ENCODE data around the gene LRCH1. TPM values are rescaled to one million over a fixed set of nuclear protein-coding genes. Genes with fewer than 3 reads are reported as not detected.

LRCH1 gene
- total and polyA plus RNA-seq, 2 experiments from 2014 or later: 3.9 to 9.2 TPM

DNA sequence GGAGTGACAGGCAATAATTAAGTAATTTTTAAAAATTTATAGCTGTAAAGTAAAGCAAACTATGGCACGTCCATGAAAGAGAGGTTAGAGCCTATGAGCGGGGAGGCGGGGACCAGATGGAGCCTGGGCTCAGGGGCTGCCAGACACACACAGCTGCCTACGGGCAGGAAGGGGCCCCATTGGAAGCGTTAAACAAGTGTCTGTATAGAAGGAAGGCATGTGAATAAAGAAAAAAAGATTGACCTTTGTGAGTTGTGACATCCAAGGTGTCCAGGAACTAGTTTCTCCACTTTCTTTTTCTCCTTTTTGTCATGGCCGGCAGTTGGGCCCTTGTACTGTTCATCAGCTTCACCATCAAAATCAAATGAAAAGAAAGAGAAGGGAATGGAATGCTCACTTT, 56.8 kb downstream of the LRCH1 start:
- Histone ChIP-seq H3K4me3 (no peak overlapping the region), H3K27me3 (ENCODE audit: insufficient read depth) (no peaks in the 10 kb centered on the region), H2AFZ (no peak overlapping the region), H4K20me1 (replicated peaks; ENCODE audit: insufficient read depth) (peaks cover 4% of the 10 kb centered on the region; the same call in 1 of the 2 replicates), H3K36me3 (ENCODE audit: insufficient read depth) (no peaks in the 10 kb centered on the region), H3K4me1 (ENCODE audit: insufficient read depth) (peaks cover 17% of the 10 kb centered on the region), H3K79me2 (replicated peaks; ENCODE audit: insufficient read depth) (peaks cover 51% of the 10 kb centered on the region), H3F3A (replicated peaks; ENCODE audit: low read depth) (no peaks in the 10 kb centered on the region), H3K27ac (ENCODE audit: low read depth) (no peak overlapping the region), H3K4me2 (no peak overlapping the region), H3K9me2 (ENCODE audit: insufficient read depth) (no peaks in the 10 kb centered on the region)
- peaks cover 37% of the 10 kb centered on the region for H3K4me1 Mint-ChIP-seq
- no peaks in the 10 kb centered on the region for H3K36me3 Mint-ChIP-seq (ENCODE audit: low read depth)
- DNase-seq (ENCODE audit: low spot score): no peak
- H3K4me3 Mint-ChIP-seq: no peak overlapping the region
- H3K9me3 Mint-ChIP-seq: no peaks in the 10 kb centered on the region
- TF ChIP-seq, protein P1, sequence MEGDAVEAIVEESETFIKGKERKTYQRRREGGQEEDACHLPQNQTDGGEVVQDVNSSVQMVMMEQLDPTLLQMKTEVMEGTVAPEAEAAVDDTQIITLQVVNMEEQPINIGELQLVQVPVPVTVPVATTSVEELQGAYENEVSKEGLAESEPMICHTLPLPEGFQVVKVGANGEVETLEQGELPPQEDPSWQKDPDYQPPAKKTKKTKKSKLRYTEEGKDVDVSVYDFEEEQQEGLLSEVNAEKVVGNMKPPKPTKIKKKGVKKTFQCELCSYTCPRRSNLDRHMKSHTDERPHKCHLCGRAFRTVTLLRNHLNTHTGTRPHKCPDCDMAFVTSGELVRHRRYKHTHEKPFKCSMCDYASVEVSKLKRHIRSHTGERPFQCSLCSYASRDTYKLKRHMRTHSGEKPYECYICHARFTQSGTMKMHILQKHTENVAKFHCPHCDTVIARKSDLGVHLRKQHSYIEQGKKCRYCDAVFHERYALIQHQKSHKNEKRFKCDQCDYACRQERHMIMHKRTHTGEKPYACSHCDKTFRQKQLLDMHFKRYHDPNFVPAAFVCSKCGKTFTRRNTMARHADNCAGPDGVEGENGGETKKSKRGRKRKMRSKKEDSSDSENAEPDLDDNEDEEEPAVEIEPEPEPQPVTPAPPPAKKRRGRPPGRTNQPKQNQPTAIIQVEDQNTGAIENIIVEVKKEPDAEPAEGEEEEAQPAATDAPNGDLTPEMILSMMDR (conservative IDR thresholded peaks at IDR 0.05; ENCODE audit: low read depth in 2 of 2): no peak
- TF ChIP-seq POLR2AphosphoS5 (IDR thresholded peaks at IDR 0.05; ENCODE audit: low read depth) (no peak), ZNF114 (CRISPR knock-in tag; IDR thresholded peaks at IDR 0.05) (no peak), EZH2 (IDR thresholded peaks at IDR 0.05; ENCODE audit: low read depth, unreplicated experiment) (no peak), ZNF331 (CRISPR knock-in tag; IDR thresholded peaks at IDR 0.05; ENCODE audit: low read depth) (no peak), STAT1 (IDR thresholded peaks at IDR 0.05; ENCODE audit: unreplicated experiment) (no peak), NANOG (IDR thresholded peaks at IDR 0.05; ENCODE audit: borderline replicate concordance) (no peak), JUNB (IDR thresholded peaks at IDR 0.05; ENCODE audit: unreplicated experiment) (no peak), CREB1 (CRISPR knock-in tag; IDR thresholded peaks at IDR 0.05; ENCODE audit: low read depth) (no peak), EZH2phosphoT487 (IDR thresholded peaks at IDR 0.05; ENCODE audit: unreplicated experiment) (no peak)
- TF ChIP-seq, protein P2, sequence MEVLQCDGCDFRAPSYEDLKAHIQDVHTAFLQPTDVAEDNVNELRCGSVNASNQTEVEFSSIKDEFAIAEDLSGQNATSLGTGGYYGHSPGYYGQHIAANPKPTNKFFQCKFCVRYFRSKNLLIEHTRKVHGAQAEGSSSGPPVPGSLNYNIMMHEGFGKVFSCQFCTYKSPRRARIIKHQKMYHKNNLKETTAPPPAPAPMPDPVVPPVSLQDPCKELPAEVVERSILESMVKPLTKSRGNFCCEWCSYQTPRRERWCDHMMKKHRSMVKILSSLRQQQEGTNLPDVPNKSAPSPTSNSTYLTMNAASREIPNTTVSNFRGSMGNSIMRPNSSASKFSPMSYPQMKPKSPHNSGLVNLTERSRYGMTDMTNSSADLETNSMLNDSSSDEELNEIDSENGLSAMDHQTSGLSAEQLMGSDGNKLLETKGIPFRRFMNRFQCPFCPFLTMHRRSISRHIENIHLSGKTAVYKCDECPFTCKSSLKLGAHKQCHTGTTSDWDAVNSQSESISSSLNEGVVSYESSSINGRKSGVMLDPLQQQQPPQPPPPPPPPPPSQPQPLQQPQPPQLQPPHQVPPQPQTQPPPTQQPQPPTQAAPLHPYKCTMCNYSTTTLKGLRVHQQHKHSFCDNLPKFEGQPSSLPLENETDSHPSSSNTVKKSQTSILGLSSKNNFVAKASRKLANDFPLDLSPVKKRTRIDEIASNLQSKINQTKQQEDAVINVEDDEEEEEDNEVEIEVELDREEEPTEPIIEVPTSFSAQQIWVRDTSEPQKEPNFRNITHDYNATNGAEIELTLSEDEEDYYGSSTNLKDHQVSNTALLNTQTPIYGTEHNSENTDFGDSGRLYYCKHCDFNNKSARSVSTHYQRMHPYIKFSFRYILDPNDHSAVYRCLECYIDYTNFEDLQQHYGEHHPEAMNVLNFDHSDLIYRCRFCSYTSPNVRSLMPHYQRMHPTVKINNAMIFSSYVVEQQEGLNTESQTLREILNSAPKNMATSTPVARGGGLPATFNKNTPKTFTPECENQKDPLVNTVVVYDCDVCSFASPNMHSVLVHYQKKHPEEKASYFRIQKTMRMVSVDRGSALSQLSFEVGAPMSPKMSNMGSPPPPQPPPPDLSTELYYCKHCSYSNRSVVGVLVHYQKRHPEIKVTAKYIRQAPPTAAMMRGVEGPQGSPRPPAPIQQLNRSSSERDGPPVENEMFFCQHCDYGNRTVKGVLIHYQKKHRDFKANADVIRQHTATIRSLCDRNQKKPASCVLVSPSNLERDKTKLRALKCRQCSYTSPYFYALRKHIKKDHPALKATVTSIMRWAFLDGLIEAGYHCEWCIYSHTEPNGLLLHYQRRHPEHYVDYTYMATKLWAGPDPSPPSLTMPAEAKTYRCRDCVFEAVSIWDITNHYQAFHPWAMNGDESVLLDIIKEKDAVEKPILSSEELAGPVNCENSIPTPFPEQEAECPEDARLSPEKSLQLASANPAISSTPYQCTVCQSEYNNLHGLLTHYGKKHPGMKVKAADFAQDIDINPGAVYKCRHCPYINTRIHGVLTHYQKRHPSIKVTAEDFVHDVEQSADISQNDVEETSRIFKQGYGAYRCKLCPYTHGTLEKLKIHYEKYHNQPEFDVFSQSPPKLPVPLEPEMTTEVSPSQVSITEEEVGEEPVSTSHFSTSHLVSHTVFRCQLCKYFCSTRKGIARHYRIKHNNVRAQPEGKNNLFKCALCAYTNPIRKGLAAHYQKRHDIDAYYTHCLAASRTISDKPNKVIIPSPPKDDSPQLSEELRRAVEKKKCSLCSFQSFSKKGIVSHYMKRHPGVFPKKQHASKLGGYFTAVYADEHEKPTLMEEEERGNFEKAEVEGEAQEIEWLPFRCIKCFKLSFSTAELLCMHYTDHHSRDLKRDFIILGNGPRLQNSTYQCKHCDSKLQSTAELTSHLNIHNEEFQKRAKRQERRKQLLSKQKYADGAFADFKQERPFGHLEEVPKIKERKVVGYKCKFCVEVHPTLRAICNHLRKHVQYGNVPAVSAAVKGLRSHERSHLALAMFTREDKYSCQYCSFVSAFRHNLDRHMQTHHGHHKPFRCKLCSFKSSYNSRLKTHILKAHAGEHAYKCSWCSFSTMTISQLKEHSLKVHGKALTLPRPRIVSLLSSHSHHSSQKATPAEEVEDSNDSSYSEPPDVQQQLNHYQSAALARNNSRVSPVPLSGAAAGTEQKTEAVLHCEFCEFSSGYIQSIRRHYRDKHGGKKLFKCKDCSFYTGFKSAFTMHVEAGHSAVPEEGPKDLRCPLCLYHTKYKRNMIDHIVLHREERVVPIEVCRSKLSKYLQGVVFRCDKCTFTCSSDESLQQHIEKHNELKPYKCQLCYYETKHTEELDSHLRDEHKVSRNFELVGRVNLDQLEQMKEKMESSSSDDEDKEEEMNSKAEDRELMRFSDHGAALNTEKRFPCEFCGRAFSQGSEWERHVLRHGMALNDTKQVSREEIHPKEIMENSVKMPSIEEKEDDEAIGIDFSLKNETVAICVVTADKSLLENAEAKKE (CRISPR knock-in tag; IDR thresholded peaks at IDR 0.05): no peak
- TF ChIP-seq, protein P3, sequence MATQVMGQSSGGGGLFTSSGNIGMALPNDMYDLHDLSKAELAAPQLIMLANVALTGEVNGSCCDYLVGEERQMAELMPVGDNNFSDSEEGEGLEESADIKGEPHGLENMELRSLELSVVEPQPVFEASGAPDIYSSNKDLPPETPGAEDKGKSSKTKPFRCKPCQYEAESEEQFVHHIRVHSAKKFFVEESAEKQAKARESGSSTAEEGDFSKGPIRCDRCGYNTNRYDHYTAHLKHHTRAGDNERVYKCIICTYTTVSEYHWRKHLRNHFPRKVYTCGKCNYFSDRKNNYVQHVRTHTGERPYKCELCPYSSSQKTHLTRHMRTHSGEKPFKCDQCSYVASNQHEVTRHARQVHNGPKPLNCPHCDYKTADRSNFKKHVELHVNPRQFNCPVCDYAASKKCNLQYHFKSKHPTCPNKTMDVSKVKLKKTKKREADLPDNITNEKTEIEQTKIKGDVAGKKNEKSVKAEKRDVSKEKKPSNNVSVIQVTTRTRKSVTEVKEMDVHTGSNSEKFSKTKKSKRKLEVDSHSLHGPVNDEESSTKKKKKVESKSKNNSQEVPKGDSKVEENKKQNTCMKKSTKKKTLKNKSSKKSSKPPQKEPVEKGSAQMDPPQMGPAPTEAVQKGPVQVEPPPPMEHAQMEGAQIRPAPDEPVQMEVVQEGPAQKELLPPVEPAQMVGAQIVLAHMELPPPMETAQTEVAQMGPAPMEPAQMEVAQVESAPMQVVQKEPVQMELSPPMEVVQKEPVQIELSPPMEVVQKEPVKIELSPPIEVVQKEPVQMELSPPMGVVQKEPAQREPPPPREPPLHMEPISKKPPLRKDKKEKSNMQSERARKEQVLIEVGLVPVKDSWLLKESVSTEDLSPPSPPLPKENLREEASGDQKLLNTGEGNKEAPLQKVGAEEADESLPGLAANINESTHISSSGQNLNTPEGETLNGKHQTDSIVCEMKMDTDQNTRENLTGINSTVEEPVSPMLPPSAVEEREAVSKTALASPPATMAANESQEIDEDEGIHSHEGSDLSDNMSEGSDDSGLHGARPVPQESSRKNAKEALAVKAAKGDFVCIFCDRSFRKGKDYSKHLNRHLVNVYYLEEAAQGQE (IDR thresholded peaks at IDR 0.05; ENCODE audit: unreplicated experiment): no peak
- TF ChIP-seq, protein P4, sequence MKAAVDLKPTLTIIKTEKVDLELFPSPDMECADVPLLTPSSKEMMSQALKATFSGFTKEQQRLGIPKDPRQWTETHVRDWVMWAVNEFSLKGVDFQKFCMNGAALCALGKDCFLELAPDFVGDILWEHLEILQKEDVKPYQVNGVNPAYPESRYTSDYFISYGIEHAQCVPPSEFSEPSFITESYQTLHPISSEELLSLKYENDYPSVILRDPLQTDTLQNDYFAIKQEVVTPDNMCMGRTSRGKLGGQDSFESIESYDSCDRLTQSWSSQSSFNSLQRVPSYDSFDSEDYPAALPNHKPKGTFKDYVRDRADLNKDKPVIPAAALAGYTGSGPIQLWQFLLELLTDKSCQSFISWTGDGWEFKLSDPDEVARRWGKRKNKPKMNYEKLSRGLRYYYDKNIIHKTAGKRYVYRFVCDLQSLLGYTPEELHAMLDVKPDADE (IDR thresholded peaks at IDR 0.05): no peak
- ATAC-seq: peak; percentile 28; the same call in 1 of the 3 replicates
- peaks cover 6% of the 10 kb centered on the region for H3K27me3 Mint-ChIP-seq (ENCODE audit: insufficient read depth, low read depth, poor library complexity)
- no peak overlapping the region for H3K27ac Mint-ChIP-seq
